NCI-H2171 treated with DMSO at 0.1 percent for 48 hours (cell line): ENCODE results near the gene GIGYF1.
"Not testable (repeated sequence)": the region's sequence is repeated elsewhere in the genome, so short reads cannot be mapped to it uniquely, and the experiment has no call there.

Source experiments
- DNase-seq: peaks from one replicate; lab custom pipeline; 2025; lab: John Stamatoyannopoulos, UW

The GIGYF1 gene

GRCh38 chr7:100671353-100672327 lies 22.4 kb downstream of the GIGYF1 start:
- DNase-seq, result no peak

- DNase-seq, result no peak
These were observed 24.0 kb downstream of the GIGYF1 start for GRCh38 chr7:100670074-100670473.

GRCh38 chr7:100669106-100669505 lies 24.9 kb downstream of the GIGYF1 start:
- not testable (repeated sequence) for DNase-seq

- DNase-seq, result no peak
These were observed 26.0 kb downstream of the GIGYF1 start for GRCh38 chr7:100668069-100668449.

GRCh38 chr7:100667331-100668068 lies 26.6 kb downstream of the GIGYF1 start:
- DNase-seq, result no peak

- DNase-seq, result no peak
These were observed 28.8 kb downstream of the GIGYF1 start for GRCh38 chr7:100665168-100665726.

GRCh38 chr7:100662194-100662776 lies 31.8 kb downstream of the GIGYF1 start:
- DNase-seq, result peak; percentile 58

- DNase-seq, result peak; percentile 65
These were observed 38.0 kb downstream of the GIGYF1 start, which contains the start of gene ACTL6B for GRCh38 chr7:100655908-100656674. ACTL6B (minus strand) TSS chr7:100656448; CDS start chr7:100656354, 94 bp downstream.

GRCh38 chr7:100654908-100655831 lies 38.9 kb downstream of the GIGYF1 start:
- no peak for DNase-seq

- no peak for DNase-seq
These were observed 44.1 kb downstream of the GIGYF1 start for GRCh38 chr7:100649826-100650565.

GRCh38 chr7:100642534-100642907 lies 51.5 kb downstream of the GIGYF1 start:
- DNase-seq, result peak; percentile 85

- DNase-seq, result no peak
These were observed 52.1 kb downstream of the GIGYF1 start for GRCh38 chr7:100641860-100642533.

GRCh38 chr7:100641463-100641859 lies 52.6 kb downstream of the GIGYF1 start, which contains the start of gene TFR2:
TFR2 (minus strand) TSS chr7:100641552; CDS start chr7:100641509, 43 bp downstream.
- DNase-seq, result no peak

- no peak for DNase-seq
These were observed 53.3 kb downstream of the GIGYF1 start for GRCh38 chr7:100640517-100641440.

GRCh38 chr7:100639995-100640516 lies 54.0 kb downstream of the GIGYF1 start:
- DNase-seq, result no peak

GRCh38 chr7:100632951-100633717 lies 60.9 kb downstream of the GIGYF1 start:
- peak; percentile 71 for DNase-seq

GRCh38 chr7:100630066-100630465 lies 64.0 kb downstream of the GIGYF1 start:
- DNase-seq, result no peak
